K562 (cell line): ENCODE measurements around the gene ANKRD11. TPM values are rescaled to one million over a fixed set of nuclear protein-coding genes. Genes with fewer than 3 reads are reported as not detected.

Source experiments
- ATF1 ChIP-seq, 2 experiments: fragments of 450-650 bp in 1 of 2; IDR thresholded peaks; 2 replicates each; pipeline ENCODE4 v1.6.1; 2016; ENCODE audit warnings: missing compliant biosample characterization in 1 of 2, missing genetic modification characterization in 1 of 2
- BRD4 ChIP-seq: fragments of 200-600 bp; sonication (generic); IDR thresholded peaks from 2 replicates; pipeline ENCODE4 v1.6.1; 2017; ENCODE audit warnings: inconsistent platforms
- DMBX1 ChIP-seq: fragments of 250-450 bp; sonication (Bioruptor Pico); IDR thresholded peaks from 2 replicates; pipeline ENCODE4 v1.8.0; 2022; ENCODE audit warnings: inconsistent platforms, mild to moderate bottlenecking, moderate library complexity, borderline replicate concordance
- ETV5 ChIP-seq: sonication (generic); formaldehyde crosslinking; IDR thresholded peaks from 2 replicates; pipeline ENCODE4 v1.4.0; 2020; ENCODE audit warnings: low read depth, mild to moderate bottlenecking, missing genetic modification reagents
- HCFC1 ChIP-seq: IDR thresholded peaks from 2 replicates; pipeline ENCODE4 v1.6.1; 2012; ENCODE audit warnings: low read depth, low read length, improper control_type of control experiment
- LEF1 ChIP-seq: fragments of 450-650 bp; IDR thresholded peaks from 2 replicates; pipeline ENCODE4 v1.6.1; 2016; ENCODE audit warnings: mild to moderate bottlenecking
- NONO ChIP-seq, 2 experiments: fragments of 200-400 bp in 1 of 2; fragments of 450-650 bp in 1 of 2; formaldehyde crosslinking in 1 of 2; IDR thresholded peaks; 2 replicates each; pipeline ENCODE4 v1.6.1; 2017; ENCODE audit warnings: low read depth in 2 of 2, mild to moderate bottlenecking in 2 of 2, moderate library complexity in 2 of 2, low read length in 1 of 2
- POLR2AphosphoS2 ChIP-seq: IDR thresholded peaks from 2 replicates; pipeline ENCODE4 v1.6.1; 2012; ENCODE audit warnings: low read length, improper control_type of control experiment
- TAF9B ChIP-seq: fragments of 450-650 bp; IDR thresholded peaks from 2 replicates; pipeline ENCODE4 v1.6.1; 2018; ENCODE audit warnings: mild to moderate bottlenecking; ENCODE audit not compliant: partially characterized antibody
- TOE1 ChIP-seq, 2 experiments: fragments of 450-650 bp in 1 of 2; sonication (generic) in 1 of 2; formaldehyde crosslinking in 1 of 2; IDR thresholded peaks; 2 replicates each; pipeline versions ENCODE4 v1.7.1 to v1.8.0; 2016 to 2022; ENCODE audit warnings: borderline replicate concordance in 2 of 2, mild to moderate bottlenecking in 2 of 2, antibody characterized with exemption in 1 of 2, inconsistent platforms in 1 of 2, low read depth in 1 of 2, missing genetic modification reagents in 1 of 2, moderate library complexity in 1 of 2
- U2AF1 ChIP-seq: fragments of 200-400 bp; formaldehyde crosslinking; optimal IDR thresholded peaks from 2 replicates; pipeline ENCODE3; 2017; ENCODE audit warnings: mild to moderate bottlenecking, low read depth, low read length, moderate library complexity
- ZC3H8 ChIP-seq: fragments of 450-650 bp; IDR thresholded peaks from 2 replicates; pipeline ENCODE4 v1.6.1; 2017
- ZEB2 ChIP-seq: fragments of 450-650 bp; IDR thresholded peaks from 2 replicates; pipeline ENCODE4 v1.6.1; 2016
- ZNF41 ChIP-seq: fragments of 250-450 bp; sonication (Bioruptor Pico); conservative IDR thresholded peaks from 2 replicates; pipeline ENCODE4 v1.4.0; 2020; ENCODE audit warnings: mild to moderate bottlenecking
- polyA plus RNA-seq, 8 experiments: library from polyadenylated mRNA; depleted of rRNA in 4 of 8; stranded (reverse) in 5 of 8; unstranded in 3 of 8; fragments of >200 nt; fragmentation: Nextera tagmentation in 2 of 8; fragmentation: Illumina TruSeq in 1 of 8; extraction: Ambion mirVana in 2 of 8; extraction: Trizol in 1 of 8; gene quantifications; 2 replicates each; pipeline versions ENCODE4 v1.2.1 to v1.2.3, GENCODE V29; 2011 to 2014; ENCODE audit warnings: inconsistent platforms in 1 of 8, missing spikeins in 1 of 8
- total RNA-seq, 7 experiments: library from RNA; depleted of rRNA in 6 of 7; stranded (reverse); fragments of >200 nt in 6 of 7; fragmentation: Illumina TruSeq in 2 of 7; extraction: Trizol in 2 of 7; gene quantifications; 2 replicates each; pipeline versions ENCODE4 v1.2.1 to v1.2.3, GENCODE V29; 2011 to 2021; ENCODE audit warnings: low replicate concordance in 1 of 7
- TF ChIP-seq, protein P1 (sequence below): fragments of 250-450 bp; sonication (Bioruptor Pico); IDR thresholded peaks from 2 replicates; pipeline ENCODE4 v1.5.0; 2021; ENCODE audit warnings: mild to moderate bottlenecking, borderline replicate concordance
- TF ChIP-seq, protein P2 (sequence below): fragments of 150-350 bp; IDR thresholded peaks from 2 replicates; pipeline ENCODE4 v1.6.1; 2014; ENCODE audit warnings: low read depth, mild to moderate bottlenecking, low read length, borderline replicate concordance
- TF ChIP-seq, protein P3 (sequence below): fragments of 250-450 bp; sonication (Bioruptor Pico); IDR thresholded peaks from 2 replicates; pipeline ENCODE4 v1.4.0; 2020; ENCODE audit warnings: mild to moderate bottlenecking
- TF ChIP-seq, protein P4 (sequence below): fragments of 200-800 bp; sonication (Bioruptor generic); IDR thresholded peaks from 2 replicates; pipeline ENCODE4 v1.6.1; 2017; ENCODE audit warnings: missing genetic modification characterization, missing compliant biosample characterization

The ANKRD11 gene
- total and polyA plus RNA-seq, 9 of the 15 experiments (the other 6 are each of a cell fraction or from before 2014, with no cell fraction given) = 4.7 to 126 (median 31.7) TPM

DNA sequence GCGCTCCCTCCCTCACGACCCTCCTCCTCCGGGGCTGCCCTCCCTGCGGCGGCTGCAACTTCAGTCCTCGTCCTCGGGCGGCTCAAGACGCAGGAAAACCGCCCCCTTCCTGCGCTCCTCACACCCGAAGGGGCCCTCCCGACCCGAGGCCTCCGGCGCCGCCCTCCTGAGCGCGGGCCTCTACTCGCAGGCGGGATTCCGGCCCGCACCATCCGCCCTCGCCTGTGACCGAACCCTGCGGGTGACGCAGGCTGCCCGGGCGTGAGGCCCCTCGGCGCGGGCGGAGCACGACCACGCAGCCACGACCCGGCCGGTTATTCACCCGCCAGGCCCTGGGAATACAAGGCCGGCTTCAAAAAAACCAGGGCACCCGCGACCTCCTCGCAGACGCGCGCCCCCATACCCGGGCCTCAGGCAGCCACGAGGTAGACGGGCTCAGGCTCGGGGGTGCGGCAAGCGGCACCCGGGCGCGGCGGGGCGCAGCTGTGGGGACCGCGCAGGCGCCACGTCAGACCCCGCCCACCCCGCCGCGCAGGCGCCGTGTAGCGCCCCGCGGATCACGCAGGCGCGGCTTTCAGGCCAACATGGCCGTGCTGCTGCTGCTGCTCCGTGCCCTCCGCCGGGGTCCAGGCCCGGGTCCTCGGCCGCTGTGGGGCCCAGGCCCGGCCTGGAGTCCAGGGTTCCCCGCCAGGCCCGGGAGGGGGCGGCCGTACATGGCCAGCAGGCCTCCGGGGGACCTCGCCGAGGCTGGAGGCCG is 17.7 kb upstream of the ANKRD11 start, which contains the start of gene SPG7 (continued):
- TF ChIP-seq, protein P1, sequence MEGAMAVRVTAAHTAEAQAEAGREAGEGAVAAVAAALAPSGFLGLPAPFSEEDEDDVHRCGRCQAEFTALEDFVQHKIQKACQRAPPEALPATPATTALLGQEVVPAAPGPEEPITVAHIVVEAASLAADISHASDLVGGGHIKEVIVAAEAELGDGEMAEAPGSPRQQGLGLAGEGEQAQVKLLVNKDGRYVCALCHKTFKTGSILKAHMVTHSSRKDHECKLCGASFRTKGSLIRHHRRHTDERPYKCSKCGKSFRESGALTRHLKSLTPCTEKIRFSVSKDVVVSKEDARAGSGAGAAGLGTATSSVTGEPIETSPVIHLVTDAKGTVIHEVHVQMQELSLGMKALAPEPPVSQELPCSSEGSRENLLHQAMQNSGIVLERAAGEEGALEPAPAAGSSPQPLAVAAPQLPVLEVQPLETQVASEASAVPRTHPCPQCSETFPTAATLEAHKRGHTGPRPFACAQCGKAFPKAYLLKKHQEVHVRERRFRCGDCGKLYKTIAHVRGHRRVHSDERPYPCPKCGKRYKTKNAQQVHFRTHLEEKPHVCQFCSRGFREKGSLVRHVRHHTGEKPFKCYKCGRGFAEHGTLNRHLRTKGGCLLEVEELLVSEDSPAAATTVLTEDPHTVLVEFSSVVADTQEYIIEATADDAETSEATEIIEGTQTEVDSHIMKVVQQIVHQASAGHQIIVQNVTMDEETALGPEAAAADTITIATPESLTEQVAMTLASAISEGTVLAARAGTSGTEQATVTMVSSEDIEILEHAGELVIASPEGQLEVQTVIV = no peak
- TF ChIP-seq ZEB2 (no peak), NONO (IDR thresholded peaks at IDR 0.05; ENCODE audit: low read depth in 2 of 2, low read length in 1 of 2) (peak in 1 of 2 experiments; percentile 70; a peak in 2 of 4 replicates), ETV5 (CRISPR knock-in tag) (peak; percentile 35; the same call in 1 of the 2 replicates), ZNF41 (CRISPR knock-in tag) (no peak), LEF1 (no peak), TAF9B (peak; percentile 26), TOE1 (IDR thresholded peaks at IDR 0.05; ENCODE audit: borderline replicate concordance) (no peak), TOE1 (CRISPR knock-in tag; IDR thresholded peaks at IDR 0.05; ENCODE audit: borderline replicate concordance, low read depth) (no peak), DMBX1 (peak; percentile 68; the same call in 1 of the 2 replicates), ZC3H8 (no peak), ATF1 (CRISPR knock-in tag; IDR thresholded peaks at IDR 0.05) (no peak), ATF1 (tag; IDR thresholded peaks at IDR 0.05) (peak; percentile 82), POLR2AphosphoS2 (no peak), HCFC1 (0 out of 2 replicates have a peak, but pooled peaks have one; percentile 27), BRD4 (0 out of 2 replicates have a peak, but pooled peaks have one; percentile 82), U2AF1 (peak; percentile 56)
- TF ChIP-seq, protein P2, sequence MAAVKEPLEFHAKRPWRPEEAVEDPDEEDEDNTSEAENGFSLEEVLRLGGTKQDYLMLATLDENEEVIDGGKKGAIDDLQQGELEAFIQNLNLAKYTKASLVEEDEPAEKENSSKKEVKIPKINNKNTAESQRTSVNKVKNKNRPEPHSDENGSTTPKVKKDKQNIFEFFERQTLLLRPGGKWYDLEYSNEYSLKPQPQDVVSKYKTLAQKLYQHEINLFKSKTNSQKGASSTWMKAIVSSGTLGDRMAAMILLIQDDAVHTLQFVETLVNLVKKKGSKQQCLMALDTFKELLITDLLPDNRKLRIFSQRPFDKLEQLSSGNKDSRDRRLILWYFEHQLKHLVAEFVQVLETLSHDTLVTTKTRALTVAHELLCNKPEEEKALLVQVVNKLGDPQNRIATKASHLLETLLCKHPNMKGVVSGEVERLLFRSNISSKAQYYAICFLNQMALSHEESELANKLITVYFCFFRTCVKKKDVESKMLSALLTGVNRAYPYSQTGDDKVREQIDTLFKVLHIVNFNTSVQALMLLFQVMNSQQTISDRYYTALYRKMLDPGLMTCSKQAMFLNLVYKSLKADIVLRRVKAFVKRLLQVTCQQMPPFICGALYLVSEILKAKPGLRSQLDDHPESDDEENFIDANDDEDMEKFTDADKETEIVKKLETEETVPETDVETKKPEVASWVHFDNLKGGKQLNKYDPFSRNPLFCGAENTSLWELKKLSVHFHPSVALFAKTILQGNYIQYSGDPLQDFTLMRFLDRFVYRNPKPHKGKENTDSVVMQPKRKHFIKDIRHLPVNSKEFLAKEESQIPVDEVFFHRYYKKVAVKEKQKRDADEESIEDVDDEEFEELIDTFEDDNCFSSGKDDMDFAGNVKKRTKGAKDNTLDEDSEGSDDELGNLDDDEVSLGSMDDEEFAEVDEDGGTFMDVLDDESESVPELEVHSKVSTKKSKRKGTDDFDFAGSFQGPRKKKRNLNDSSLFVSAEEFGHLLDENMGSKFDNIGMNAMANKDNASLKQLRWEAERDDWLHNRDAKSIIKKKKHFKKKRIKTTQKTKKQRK = no peak
- TF ChIP-seq, protein P3, sequence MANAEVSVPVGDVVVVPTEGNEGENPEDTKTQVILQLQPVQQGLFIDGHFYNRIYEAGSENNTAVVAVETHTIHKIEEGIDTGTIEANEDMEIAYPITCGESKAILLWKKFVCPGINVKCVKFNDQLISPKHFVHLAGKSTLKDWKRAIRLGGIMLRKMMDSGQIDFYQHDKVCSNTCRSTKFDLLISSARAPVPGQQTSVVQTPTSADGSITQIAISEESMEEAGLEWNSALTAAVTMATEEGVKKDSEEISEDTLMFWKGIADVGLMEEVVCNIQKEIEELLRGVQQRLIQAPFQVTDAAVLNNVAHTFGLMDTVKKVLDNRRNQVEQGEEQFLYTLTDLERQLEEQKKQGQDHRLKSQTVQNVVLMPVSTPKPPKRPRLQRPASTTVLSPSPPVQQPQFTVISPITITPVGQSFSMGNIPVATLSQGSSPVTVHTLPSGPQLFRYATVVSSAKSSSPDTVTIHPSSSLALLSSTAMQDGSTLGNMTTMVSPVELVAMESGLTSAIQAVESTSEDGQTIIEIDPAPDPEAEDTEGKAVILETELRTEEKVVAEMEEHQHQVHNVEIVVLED (CRISPR knock-in tag) = peak; percentile 46
- TF ChIP-seq, protein P4, sequence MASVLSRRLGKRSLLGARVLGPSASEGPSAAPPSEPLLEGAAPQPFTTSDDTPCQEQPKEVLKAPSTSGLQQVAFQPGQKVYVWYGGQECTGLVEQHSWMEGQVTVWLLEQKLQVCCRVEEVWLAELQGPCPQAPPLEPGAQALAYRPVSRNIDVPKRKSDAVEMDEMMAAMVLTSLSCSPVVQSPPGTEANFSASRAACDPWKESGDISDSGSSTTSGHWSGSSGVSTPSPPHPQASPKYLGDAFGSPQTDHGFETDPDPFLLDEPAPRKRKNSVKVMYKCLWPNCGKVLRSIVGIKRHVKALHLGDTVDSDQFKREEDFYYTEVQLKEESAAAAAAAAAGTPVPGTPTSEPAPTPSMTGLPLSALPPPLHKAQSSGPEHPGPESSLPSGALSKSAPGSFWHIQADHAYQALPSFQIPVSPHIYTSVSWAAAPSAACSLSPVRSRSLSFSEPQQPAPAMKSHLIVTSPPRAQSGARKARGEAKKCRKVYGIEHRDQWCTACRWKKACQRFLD (CRISPR knock-in tag) = no peak; the same call in 1 of the 2 replicates
